HepG2 (cell line): ENCODE data around the gene PARD3. TPM values are rescaled to one million over a fixed set of nuclear protein-coding genes. Genes with fewer than 3 reads are reported as not detected.

ENCODE experiments used
- ARID2 ChIP-seq: sonication (generic); formaldehyde crosslinking; IDR thresholded peaks from 2 replicates; pipeline ENCODE4 v1.8.1; 2022; ENCODE audit warnings: mild to moderate bottlenecking, missing genetic modification reagents, borderline replicate concordance
- ETV5 ChIP-seq: IDR thresholded peaks from 2 replicates; pipeline ENCODE4 v1.6.1; 2018; ENCODE audit warnings: missing biosample characterization, missing genetic modification reagents, inconsistent platforms, borderline replicate concordance
- GTF2F1 ChIP-seq: fragments of 150-350 bp; IDR thresholded peaks from 2 replicates; pipeline ENCODE4 v1.6.1; 2014; ENCODE audit warnings: low read length
- HIC2 ChIP-seq: sonication (generic); formaldehyde crosslinking; IDR thresholded peaks from 2 replicates; pipeline ENCODE4 v1.9.0; 2022; ENCODE audit warnings: low read depth, missing genetic modification reagents
- HNF1B ChIP-seq: sonication (generic); formaldehyde crosslinking; IDR thresholded peaks from 2 replicates; pipeline ENCODE4 v1.5.1; 2020; ENCODE audit warnings: mild to moderate bottlenecking, moderate library complexity, missing genetic modification reagents
- KLF12 ChIP-seq: sonication (generic); formaldehyde crosslinking; IDR thresholded peaks from 2 replicates; pipeline ENCODE4 v1.4.0; 2020; ENCODE audit warnings: missing genetic modification reagents, borderline replicate concordance
- KMT2B ChIP-seq: IDR thresholded peaks from 2 replicates; pipeline ENCODE4 v1.6.1; 2016; ENCODE audit warnings: missing genetic modification reagents, missing compliant biosample characterization
- MEF2D ChIP-seq: sonication (generic); formaldehyde crosslinking; IDR thresholded peaks from 2 replicates; pipeline ENCODE4 v1.5.1; 2020; ENCODE audit warnings: mild to moderate bottlenecking, missing genetic modification reagents
- NR2F1 ChIP-seq, 2 experiments: fragments of 450-650 bp in 1 of 2; formaldehyde crosslinking in 1 of 2; IDR thresholded peaks; 2 replicates each; pipeline versions ENCODE4 v1.5.0 to v1.6.1; 2016 to 2020; ENCODE audit warnings: mild to moderate bottlenecking in 1 of 2, missing compliant biosample characterization in 1 of 2, missing genetic modification reagents in 1 of 2, moderate library complexity in 1 of 2
- RFXAP ChIP-seq: sonication (generic); formaldehyde crosslinking; IDR thresholded peaks from 2 replicates; pipeline ENCODE4 v1.4.0; 2020; ENCODE audit warnings: missing genetic modification reagents, borderline replicate concordance
- RXRB ChIP-seq: IDR thresholded peaks from 2 replicates; pipeline ENCODE4 v1.6.1; 2016; ENCODE audit warnings: borderline replicate concordance, missing genetic modification reagents, missing compliant biosample characterization
- SIN3B ChIP-seq: fragments of 150-350 bp; IDR thresholded peaks from 2 replicates; pipeline ENCODE4 v1.6.1; 2014; ENCODE audit warnings: low read length
- SP5 ChIP-seq: IDR thresholded peaks from 2 replicates; pipeline ENCODE4 v1.6.1; 2016; ENCODE audit warnings: low read depth, borderline replicate concordance
- YEATS4 ChIP-seq: sonication (generic); formaldehyde crosslinking; IDR thresholded peaks from 2 replicates; pipeline ENCODE4 v1.4.0; 2020; ENCODE audit warnings: missing genetic modification reagents, borderline replicate concordance
- ZNF205 ChIP-seq: IDR thresholded peaks from 2 replicates; pipeline ENCODE4 v1.6.1; 2018; ENCODE audit warnings: missing biosample characterization, missing genetic modification reagents
- ZNF235 ChIP-seq: sonication (generic); formaldehyde crosslinking; IDR thresholded peaks from 2 replicates; pipeline ENCODE4 v1.8.1; 2023; ENCODE audit warnings: mild to moderate bottlenecking, missing genetic modification reagents, borderline replicate concordance
- ZNF343 ChIP-seq: sonication (generic); formaldehyde crosslinking; IDR thresholded peaks from 2 replicates; pipeline ENCODE4 v1.4.0; 2020; ENCODE audit warnings: mild to moderate bottlenecking, missing genetic modification reagents
- ZNF382 ChIP-seq: sonication (generic); formaldehyde crosslinking; IDR thresholded peaks from 2 replicates; pipeline ENCODE4 v1.5.0; 2020; ENCODE audit warnings: missing genetic modification reagents, mild to moderate bottlenecking, borderline replicate concordance
- ZNF441 ChIP-seq: sonication (generic); formaldehyde crosslinking; IDR thresholded peaks from 2 replicates; pipeline ENCODE4 v1.7.0; 2021; ENCODE audit warnings: missing genetic modification reagents, borderline replicate concordance
- ZNF513 ChIP-seq: sonication (generic); formaldehyde crosslinking; conservative IDR thresholded peaks from 2 replicates; pipeline ENCODE4 v1.5.0; 2020; ENCODE audit warnings: missing genetic modification reagents
- ZNF549 ChIP-seq: sonication (generic); formaldehyde crosslinking; IDR thresholded peaks from 2 replicates; pipeline ENCODE4 v1.5.0; 2020; ENCODE audit warnings: missing genetic modification reagents
- ZNF710 ChIP-seq: sonication (generic); formaldehyde crosslinking; IDR thresholded peaks from 2 replicates; pipeline ENCODE4 v1.5.0; 2020; ENCODE audit warnings: mild to moderate bottlenecking, missing genetic modification reagents, borderline replicate concordance
- polyA plus RNA-seq, 8 experiments: library from polyadenylated mRNA; depleted of rRNA in 3 of 8; stranded (reverse) in 7 of 8; unstranded in 1 of 8; fragments of >200 nt; fragmentation: Illumina TruSeq in 4 of 8; extraction: Trizol in 4 of 8; gene quantifications; 2 replicates each; pipeline versions ENCODE4 v1.2.1 to v1.2.3, GENCODE V29; 2011 to 2016; ENCODE audit warnings: low read depth in 4 of 8, missing spikeins in 1 of 8, mixed read lengths in 1 of 8; ENCODE audit not compliant: insufficient read depth in 1 of 8
- total RNA-seq, 5 experiments: library from RNA; depleted of rRNA; stranded (reverse); fragments of >200 nt; fragmentation: Illumina TruSeq; extraction: Trizol; gene quantifications; 2 replicates each; pipeline ENCODE4 v1.2.3, GENCODE V29; 2016; ENCODE audit warnings: low read depth in 1 of 5

PARD3 gene
- total and polyA plus RNA-seq, 2 of the 13 experiments (the other 11 are each of a cell fraction or from before 2014, with no cell fraction given), result 40.9 to 60.0 TPM

- TF ChIP-seq ARID2 (CRISPR knock-in tag), result peak; percentile 85; the same call in 1 of the 2 replicates
- no peak for TF ChIP-seq GTF2F1
- TF ChIP-seq SP5 (CRISPR knock-in tag), result peak; percentile 98
- TF ChIP-seq ZNF513 (CRISPR knock-in tag), result no peak
- peak; percentile 89 for TF ChIP-seq ZNF710 (CRISPR knock-in tag)
- peak; percentile 75; the same call in 1 of the 2 replicates for TF ChIP-seq MEF2D (CRISPR knock-in tag)
- TF ChIP-seq SIN3B, result no peak
- no peak for TF ChIP-seq ZNF205 (CRISPR knock-in tag)
- no peak for TF ChIP-seq ZNF382 (CRISPR knock-in tag)
- peak; percentile 42; the same call in 1 of the 2 replicates for TF ChIP-seq HIC2
- no peak for TF ChIP-seq YEATS4
- TF ChIP-seq ZNF235 (CRISPR knock-in tag), result no peak
- no peak for TF ChIP-seq ZNF549 (CRISPR knock-in tag)
- TF ChIP-seq ZNF343, result no peak
- no peak for TF ChIP-seq KMT2B (CRISPR knock-in tag)
- TF ChIP-seq HNF1B, result peak; percentile 97
- peak; percentile 88; the same call in 1 of the 2 replicates for TF ChIP-seq ETV5 (CRISPR knock-in tag)
- TF ChIP-seq KLF12, result no peak
- TF ChIP-seq RFXAP (CRISPR knock-in tag), result peak; percentile 78; the same call in 1 of the 2 replicates
- peak in 1 of 2 experiments; percentile 59; a peak in 1 of 4 replicates for TF ChIP-seq NR2F1 (CRISPR knock-in tag; IDR thresholded peaks at IDR 0.05)
- peak; percentile 86 for TF ChIP-seq RXRB (CRISPR knock-in tag)
- no peak for TF ChIP-seq ZNF441 (CRISPR knock-in tag)
Measured at GRCh38 chr10:34213193-34213804, 601.8 kb downstream of the PARD3 start (continued).
